IMR-90 (cell line): ENCODE measurements around the gene NTRK3. TPM values are rescaled to one million over a fixed set of nuclear protein-coding genes. Genes with fewer than 3 reads are reported as not detected.
A peak's percentile ranks its signal among the peaks of the same experiment; 100 is the strongest.

Source experiments
- ATAC-seq: fragments of 200-7000 bp; cut with Tn5 transposase; 2 replicates; pipeline ENCODE4 v1.9.1; 2020; ENCODE audit warnings: low read depth, mild to moderate bottlenecking, moderate library complexity
- BruUV-seq: library from RNA; stranded (reverse); fragments of 400-500 nt; replicated peaks from 2 replicates; lab custom pipeline; 2021; lab: Mats Ljungman, UMichigan
- CTCF ChIA-PET: fragments of 300-600 bp; formaldehyde crosslinking; extraction: SDS; loops from one replicate; lab custom pipeline; 2021; ENCODE audit warnings: antibody characterized with exemption; lab: Yijun Ruan, JAX
- POLR2A ChIA-PET: fragments of 300-600 bp; sonication (Branson Sonifier 250); formaldehyde crosslinking; loops from one replicate; lab custom pipeline; 2022; ENCODE audit warnings: antibody characterized with exemption; ENCODE audit not compliant: unreplicated experiment; lab: Charles Lee
- DNase-seq: peaks from one replicate; pipeline ENCODE4 v3.0.0; 2013
- H2AFZ ChIP-seq: replicated peaks from 2 replicates; pipeline ENCODE3; 2013; ENCODE audit warnings: low read length, mild to moderate bottlenecking; ENCODE audit not compliant: poor library complexity
- H2AK5ac ChIP-seq: 2 replicates; pipeline ENCODE4 v1.6.1; 2013; ENCODE audit warnings: low read depth, low read length, inconsistent platforms
- H2AK9ac ChIP-seq: replicated peaks from 2 replicates; pipeline ENCODE3; 2013; ENCODE audit warnings: mild to moderate bottlenecking, low read depth, low read length, moderate library complexity; ENCODE audit not compliant: poor library complexity
- H2BK120ac ChIP-seq: 2 replicates; pipeline ENCODE4 v1.6.1; 2013; ENCODE audit warnings: low read depth, low read length, inconsistent platforms
- H2BK15ac ChIP-seq: 3 replicates; pipeline ENCODE4 v1.6.1; 2013; ENCODE audit warnings: low read depth, low read length, inconsistent platforms
- H2BK20ac ChIP-seq: 2 replicates; pipeline ENCODE4 v1.6.1; 2013; ENCODE audit warnings: low read depth, mild to moderate bottlenecking, inconsistent platforms, low read length, moderate library complexity
- H2BK5ac ChIP-seq: 2 replicates; pipeline ENCODE4 v1.6.1; 2013; ENCODE audit warnings: mild to moderate bottlenecking, low read depth, low read length, inconsistent platforms; ENCODE audit not compliant: poor library complexity, severe bottlenecking
- H3K14ac ChIP-seq: replicated peaks from 2 replicates; pipeline ENCODE4 v1.6.1; 2013; ENCODE audit warnings: low read depth, low read length, inconsistent platforms
- H3K18ac ChIP-seq: 2 replicates; pipeline ENCODE4 v1.6.1; 2013; ENCODE audit warnings: low read depth, low read length, control low read depth
- H3K23ac ChIP-seq: 2 replicates; pipeline ENCODE4 v1.6.1; 2013; ENCODE audit warnings: low read depth, low read length, inconsistent platforms
- H3K27ac ChIP-seq: 2 replicates; pipeline ENCODE4 v1.5.1; 2013; ENCODE audit warnings: mild to moderate bottlenecking, control low read depth, low read length; ENCODE audit not compliant: insufficient read depth
- H3K27me3 ChIP-seq: 2 replicates; pipeline ENCODE4 v1.6.1; 2013; ENCODE audit warnings: low read length; ENCODE audit not compliant: control insufficient read depth, insufficient read depth
- H3K36me3 ChIP-seq: 2 replicates; pipeline ENCODE4 v1.6.1; 2013; ENCODE audit warnings: low read length, mixed read lengths; ENCODE audit not compliant: control insufficient read depth, insufficient read depth
- H3K4ac ChIP-seq: 2 replicates; pipeline ENCODE4 v1.6.1; 2013; ENCODE audit warnings: low read depth, low read length, inconsistent platforms
- H3K4me1 ChIP-seq: 2 replicates; pipeline ENCODE4 v1.6.1; 2013; ENCODE audit warnings: low read length, mixed read lengths; ENCODE audit not compliant: control insufficient read depth, insufficient read depth
- H3K4me2 ChIP-seq: 2 replicates; pipeline ENCODE4 v1.6.1; 2013; ENCODE audit warnings: low read depth, mild to moderate bottlenecking, control low read depth, low read length, moderate library complexity
- H3K4me3 ChIP-seq: 2 replicates; pipeline ENCODE4 v1.5.1; 2013; ENCODE audit warnings: low read depth, mild to moderate bottlenecking, control low read depth, low read length, moderate library complexity; ENCODE audit not compliant: insufficient read depth
- H3K56ac ChIP-seq: 2 replicates; pipeline ENCODE4 v1.6.1; 2013; ENCODE audit warnings: low read length, inconsistent platforms; ENCODE audit not compliant: insufficient read depth; ENCODE audit errors: extremely low read depth
- H3K79me1 ChIP-seq, 2 experiments: 2 replicates each; pipeline ENCODE4 v1.6.1; 2013; ENCODE audit warnings: low read length in 2 of 2, inconsistent platforms in 1 of 2, low read depth in 1 of 2
- H3K9ac ChIP-seq: 2 replicates; pipeline ENCODE4 v1.6.1; 2013; ENCODE audit warnings: low read depth, low read length, control low read depth
- H3K9me1 ChIP-seq: 2 replicates; pipeline ENCODE4 v1.6.1; 2013; ENCODE audit warnings: low read length, inconsistent platforms; ENCODE audit not compliant: insufficient read depth
- H3K9me3 ChIP-seq: 2 replicates; pipeline ENCODE4 v1.6.1; 2013; ENCODE audit warnings: low read length; ENCODE audit not compliant: control insufficient read depth, insufficient read depth
- H4K20me1 ChIP-seq: 2 replicates; pipeline ENCODE4 v1.6.1; 2013; ENCODE audit warnings: low read length, inconsistent platforms; ENCODE audit not compliant: insufficient read depth
- H4K5ac ChIP-seq: 2 replicates; pipeline ENCODE4 v1.6.1; 2013; ENCODE audit warnings: mild to moderate bottlenecking, low read depth, low read length, control low read depth
- H4K8ac ChIP-seq, 2 experiments: 2 replicates each; pipeline ENCODE4 v1.6.1; 2013; ENCODE audit warnings: low read depth in 2 of 2, low read length in 2 of 2, control low read depth in 1 of 2, inconsistent platforms in 1 of 2
- H4K91ac ChIP-seq: 2 replicates; pipeline ENCODE4 v1.6.1; 2013; ENCODE audit warnings: low read depth, low read length, inconsistent platforms; ENCODE audit not compliant: insufficient read depth
- CEBPB ChIP-seq: IDR thresholded peaks from 2 replicates; pipeline ENCODE4 v1.6.1; 2012; ENCODE audit warnings: low read depth, low read length, improper control_type of control experiment
- FOS ChIP-seq: fragments of 150-350 bp; IDR thresholded peaks from 2 replicates; pipeline ENCODE4 v1.6.1; 2016; ENCODE audit warnings: low read depth, low read length
- MAFK ChIP-seq: IDR thresholded peaks from 2 replicates; pipeline ENCODE4 v1.6.1; 2012; ENCODE audit warnings: low read depth, low read length, improper control_type of control experiment
- MAZ ChIP-seq: IDR thresholded peaks from 2 replicates; pipeline ENCODE4 v1.6.1; 2012; ENCODE audit warnings: low read depth, mild to moderate bottlenecking, low read length, improper control_type of control experiment, moderate library complexity, borderline replicate concordance
- MXI1 ChIP-seq: IDR thresholded peaks from 2 replicates; pipeline ENCODE4 v1.6.1; 2012; ENCODE audit warnings: low read depth, mild to moderate bottlenecking, low read length, moderate library complexity, borderline replicate concordance
- RAD21 ChIP-seq: IDR thresholded peaks from 2 replicates; pipeline ENCODE4 v1.6.1; 2012; ENCODE audit warnings: low read length, improper control_type of control experiment
- RCOR1 ChIP-seq: IDR thresholded peaks from 2 replicates; pipeline ENCODE4 v1.6.1; 2012; ENCODE audit warnings: mild to moderate bottlenecking, low read length, improper control_type of control experiment; ENCODE audit not compliant: insufficient replicate concordance
- WGBS, 2 experiments: methylation state at CpG; one replicate each; pipeline versions ENCODE4 v1.1.5 to v1.1.7; 2013; ENCODE audit warnings: missing lambda C conversion rate in 2 of 2; ENCODE audit not compliant: insufficient read length in 1 of 2; ENCODE audit errors: extremely low coverage in 2 of 2; 5-methylcytosine and 5-hydroxymethylcytosine counted together
- dilution Hi-C: fragments of 300-500 bp; cut with HindIII; formaldehyde crosslinking; loops from one replicate; pipeline ENCODE4 v1.14.3; 2018; ENCODE audit warnings: low sequenced_read_pairs; ENCODE audit not compliant: unreplicated experiment
- in situ Hi-C: fragments of 300-500 bp; cut with MboI; formaldehyde crosslinking; loops from 3 replicates; pipeline ENCODE4 v1.14.3; 2019; ENCODE audit warnings: low sequenced_read_pairs, inconsistent platforms, mixed read lengths
- intact Hi-C: fragments of 100-400 bp; cut with micrococcal nuclease; formaldehyde crosslinking; loops from 2 replicates; pipeline ENCODE4 v1.10.0; 2022
- microRNA-seq, 2 experiments: library from miRNA; stranded (forward) in 1 of 2; unstranded in 1 of 2; fragments of 10-50 nt in 1 of 2; fragments of <30 nt in 1 of 2; gene quantifications in 1 of 2; microRNA quantifications in 1 of 2; one replicate each; pipeline versions ENCODE3 to v1.1.0; 2013 to 2020; ENCODE audit not compliant: insufficient read depth in 1 of 2, insufficient read length in 1 of 2, unreplicated experiment in 1 of 2
- polyA plus RNA-seq, 3 experiments: library from polyadenylated mRNA; depleted of rRNA; stranded (reverse); fragments of >200 nt; gene quantifications; 2 replicates each; pipeline ENCODE4 v1.2.3, GENCODE V29; 2012; ENCODE audit warnings: low replicate concordance in 1 of 3
- small RNA-seq, 5 experiments: library from RNA; depleted of rRNA; stranded (forward); fragments of <200 nt; gene quantifications; one replicate each; pipeline ENCODE3, GENCODE V24; 2012
- total RNA-seq: library from RNA; depleted of rRNA; stranded (reverse); fragments of >200 nt; gene quantifications from 2 replicates; pipeline ENCODE4 v1.2.3, GENCODE V29; 2012; rRNA removed
- TF ChIP-seq, protein P1 (sequence below): fragments of 150-350 bp; IDR thresholded peaks from 2 replicates; pipeline ENCODE4 v1.6.1; 2017; ENCODE audit warnings: mild to moderate bottlenecking, antibody characterized with exemption, low read length, low read depth

The NTRK3 gene
- total and polyA plus RNA-seq, 2 of the 4 experiments (the other 2 are of a cell fraction), result under 0.01 to 0.15 TPM

- Histone ChIP-seq H4K8ac (peak overlapping the region; percentile 48 to 90), H3K9me3 (no peaks in the 10 kb centered on the region), H2BK15ac (peak overlapping the region; percentile 85), H3K4me2 (peak overlapping the region; percentile 12; the same call in 1 of the 2 replicates), H4K5ac (peak overlapping the region; percentile 58), H3K14ac (peak overlapping the region; percentile 66), H3K23ac (peak overlapping the region; percentile 78), H2BK20ac (peak overlapping the region; percentile 96), H2BK5ac (peak overlapping the region; percentile 88), H4K20me1 (no peaks in the 10 kb centered on the region), H3K36me3 (no peaks in the 10 kb centered on the region), H4K91ac (peak overlapping the region; percentile 86), H3K9me1 (peaks cover 5% of the 10 kb centered on the region), H3K27me3 (no peaks in the 10 kb centered on the region), H3K4ac (peak overlapping the region; percentile 93), H3K9ac (no peak overlapping the region), H2AK5ac (peak overlapping the region; percentile 87), H2AK9ac (no peak overlapping the region), H3K4me1 (peaks cover 10% of the 10 kb centered on the region), H3K27ac (peak overlapping the region; percentile 65), H2BK120ac (peak overlapping the region; percentile 96), H3K79me1 (no peaks in the 10 kb centered on the region), H3K18ac (peak overlapping the region; percentile 85; the same call in 1 of the 2 replicates), H3K56ac (peak overlapping the region; percentile 83; the same call in 1 of the 2 replicates), H3K4me3 (no peak overlapping the region), H2AFZ (no peak overlapping the region)
- dilution Hi-C loops (no loop called here), intact Hi-C loops (loop anchor here (5.0 kb wide), 1 partner anchor 64 kb away; no protein-coding TSS in a partner anchor), in situ Hi-C loops (no loop called here)
- BruUV-seq, result no TSS peak
- peak; percentile 29 for DNase-seq
- ChIA-PET POLR2A (no interaction called here), CTCF (no interaction called here)
- ATAC-seq, result peak; percentile 25
- TF ChIP-seq, protein P1, sequence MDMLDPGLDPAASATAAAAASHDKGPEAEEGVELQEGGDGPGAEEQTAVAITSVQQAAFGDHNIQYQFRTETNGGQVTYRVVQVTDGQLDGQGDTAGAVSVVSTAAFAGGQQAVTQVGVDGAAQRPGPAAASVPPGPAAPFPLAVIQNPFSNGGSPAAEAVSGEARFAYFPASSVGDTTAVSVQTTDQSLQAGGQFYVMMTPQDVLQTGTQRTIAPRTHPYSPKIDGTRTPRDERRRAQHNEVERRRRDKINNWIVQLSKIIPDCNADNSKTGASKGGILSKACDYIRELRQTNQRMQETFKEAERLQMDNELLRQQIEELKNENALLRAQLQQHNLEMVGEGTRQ, result no peak
- TF ChIP-seq MAFK (no peak), MAZ (no peak), CEBPB (no peak), RCOR1 (no peak), MXI1 (no peak), FOS (no peak), RAD21 (no peak)
- whole genome bisulfite sequencing, 2 experiments, result no CpG with 5 or more reads among the region's 1 CpG
These were observed 440.5 kb downstream of the NTRK3 start for GRCh38 chr15:87816016-87816415.

Small RNAs within 50 kb of the gene (microRNA-seq; reads per million reads assigned to microRNA genes)
- gene MED28P6 (ENCODE audit: insufficient read depth, insufficient read length), result not detected

Small RNAs within 50 kb of the gene (small RNA-seq; reads per million reads assigned to genes)
- gene MED28P6, result 0 reads per million in 5 experiments

Other genes with a start within 250 kb of the NTRK3 start
- gene MRPL46, start 210.6 kb upstream of the NTRK3 start, total RNA-seq, result 14.2 and 16.4 TPM in 2 replicates
- gene MRPL46, start 210.6 kb upstream of the NTRK3 start, polyA plus RNA-seq (2012; rRNA removed), result 24.2 and 28.1 TPM in 2 replicates
- 45.5 and 66.1 TPM in 2 replicates for gene MRPS11, start 211.0 kb upstream of the NTRK3 start, total RNA-seq
- gene MRPS11, start 211.0 kb upstream of the NTRK3 start, polyA plus RNA-seq (2012; rRNA removed), result 87.8 and 117 TPM in 2 replicates